ENCODE measurements around the gene MBOAT1.

MBOAT1 gene

DNA sequence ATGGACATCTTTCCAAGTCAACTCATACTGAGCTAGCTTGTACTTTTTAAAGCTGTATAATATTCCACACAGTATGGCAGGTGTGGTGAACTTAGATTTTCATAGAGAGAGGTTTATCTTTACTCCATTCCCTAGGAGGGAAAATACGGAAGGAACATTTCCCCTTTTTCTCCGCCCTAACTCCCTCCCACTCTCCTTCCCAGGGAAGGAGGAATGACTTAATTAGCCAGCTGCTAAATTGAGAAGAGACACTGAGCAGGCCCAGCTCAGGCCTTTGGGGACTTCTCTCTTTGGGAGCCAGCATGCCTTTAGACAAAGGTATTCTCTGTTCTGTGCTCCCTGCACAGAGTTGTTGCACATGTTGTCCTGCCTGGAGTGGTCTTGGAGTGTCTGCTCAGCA is 46.1 kb downstream of the MBOAT1 start:
- Histone ChIP-seq H3K9me3 (ENCODE audit: low read depth, low read length) (no peaks in the 10 kb centered on the region), H3K9ac (ENCODE audit: insufficient read length) (no peak overlapping the region), H3K27ac (no peak overlapping the region), H3K36me3 (ENCODE audit: insufficient read depth, low read length) (no peaks in the 10 kb centered on the region), H3K4me3 (no peak overlapping the region)
- DNase-seq (ENCODE audit: low read depth, low spot score) = no peak
- TF ChIP-seq FOXP2 (optimal IDR thresholded peaks at IDR 0.05; ENCODE audit: control extremely low read depth, extremely low read length, insufficient read depth) (no peak), POLR2AphosphoS5 (IDR thresholded peaks at IDR 0.05; ENCODE audit: borderline replicate concordance, low read depth, low read length) (no peak), EZH2 (IDR thresholded peaks at IDR 0.05) (no peak)

DNA sequence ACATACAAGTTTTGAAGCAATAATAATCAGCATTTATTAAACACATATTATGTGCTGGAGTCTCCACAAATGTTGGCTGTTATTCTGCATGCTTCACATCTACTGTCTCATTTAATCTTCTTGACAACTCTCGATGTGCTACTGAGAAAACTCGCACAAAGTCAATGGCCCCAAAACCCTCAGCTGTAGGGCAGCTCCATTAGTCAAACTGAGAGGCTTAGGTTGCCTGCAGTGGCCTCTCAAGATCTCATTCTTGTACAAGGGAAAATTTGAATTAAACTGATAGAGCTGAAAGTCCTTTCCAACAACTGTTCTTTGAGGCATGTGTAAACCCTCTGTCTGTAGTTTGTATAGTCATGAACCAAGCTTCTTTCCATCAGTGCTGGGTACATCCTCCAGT is 49.8 kb downstream of the MBOAT1 start:
- H3K4me3 ChIP-seq = no peak overlapping the region
- H3K9ac ChIP-seq (ENCODE audit: insufficient read length) = no peak overlapping the region
- no peaks in the 10 kb centered on the region for H3K36me3 ChIP-seq (ENCODE audit: insufficient read depth, low read length)
- TF ChIP-seq POLR2AphosphoS5 (IDR thresholded peaks at IDR 0.05; ENCODE audit: borderline replicate concordance, low read depth, low read length) (no peak), EZH2 (IDR thresholded peaks at IDR 0.05) (no peak), FOXP2 (optimal IDR thresholded peaks at IDR 0.05; ENCODE audit: control extremely low read depth, extremely low read length, insufficient read depth) (no peak)
- DNase-seq (ENCODE audit: low read depth, low spot score) = no peak
- H3K27ac ChIP-seq = no peak overlapping the region
- H3K9me3 ChIP-seq (ENCODE audit: low read depth, low read length) = no peaks in the 10 kb centered on the region

DNA sequence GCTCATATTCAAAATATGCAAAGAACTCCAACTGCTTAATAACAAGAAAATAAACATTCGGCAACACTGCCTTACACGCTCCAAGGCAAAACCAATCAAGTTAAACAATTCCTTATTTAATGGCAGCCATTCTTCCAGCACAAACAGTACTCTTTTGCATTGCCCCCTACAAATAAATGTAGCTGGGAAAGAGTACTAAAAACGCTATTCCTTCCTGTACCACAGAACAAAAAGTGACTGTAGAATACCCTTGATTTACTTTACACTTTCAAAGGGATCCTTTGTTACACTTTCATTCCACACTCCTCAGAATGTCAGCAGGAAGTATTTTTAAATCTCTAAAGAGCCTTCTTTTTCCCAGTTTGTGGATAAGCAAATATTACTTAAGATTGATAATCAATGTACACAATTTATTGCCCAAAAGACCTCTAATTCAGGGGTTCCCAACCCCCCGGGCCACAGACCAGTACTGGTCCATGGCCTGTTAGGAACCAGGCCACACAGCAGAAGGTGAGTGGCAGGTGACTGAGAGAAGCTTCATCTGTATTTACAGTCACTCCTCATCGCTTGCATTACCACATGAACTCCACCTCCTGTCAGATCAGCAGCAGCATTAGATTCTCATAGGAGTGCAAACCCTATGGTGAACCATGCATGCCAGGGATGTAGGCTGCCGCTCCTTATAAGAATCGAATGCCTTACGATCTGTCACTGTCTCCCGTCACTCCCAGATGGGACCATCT is 51.6 kb downstream of the MBOAT1 start:
- no peaks in the 10 kb centered on the region for H3K36me3 ChIP-seq (ENCODE audit: insufficient read depth, low read length)
- DNase-seq (ENCODE audit: low read depth, low spot score) = no peak

DNA sequence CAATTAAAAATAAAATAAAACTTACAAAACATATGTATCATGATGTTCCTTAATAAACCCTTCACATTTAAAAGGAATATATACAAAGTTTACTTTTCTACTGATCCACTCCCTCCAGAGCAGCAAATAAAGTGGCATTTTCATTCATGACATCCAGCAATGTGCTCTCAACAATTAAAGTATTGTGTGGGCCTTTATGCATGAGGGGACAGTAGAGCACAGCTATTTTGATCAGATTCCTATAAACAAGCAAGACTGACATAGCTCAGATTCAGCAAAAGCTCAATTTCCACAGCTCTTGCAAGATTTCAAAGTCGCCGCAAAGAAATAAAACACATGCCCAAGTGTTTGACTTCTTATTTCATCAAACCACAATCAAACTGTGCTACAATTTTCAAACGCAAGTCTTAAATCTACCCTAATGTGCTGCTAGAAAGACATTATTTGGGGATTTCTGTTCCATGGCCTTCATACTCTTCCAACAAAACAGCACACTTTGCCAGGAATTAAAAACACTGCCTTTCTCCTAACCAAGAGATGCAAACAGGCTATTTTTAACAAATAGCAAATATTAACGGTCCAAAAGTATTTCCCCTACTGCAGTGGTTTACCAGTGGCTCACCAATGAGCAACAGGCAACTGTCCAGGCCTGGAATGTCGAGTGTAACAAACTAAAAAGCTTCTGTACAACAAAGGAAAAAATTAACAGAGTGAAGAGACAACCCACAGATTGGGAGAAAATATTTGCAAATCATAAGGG is 52.3 kb downstream of the MBOAT1 start:
- no peak overlapping the region for H3K4me3 ChIP-seq
- DNase-seq (ENCODE audit: low read depth, low spot score) = no peak
- H3K27ac ChIP-seq = 0 out of 2 replicates have a peak overlapping the region, but pooled peaks have one; percentile 33
- no peaks in the 10 kb centered on the region for H3K36me3 ChIP-seq (ENCODE audit: insufficient read depth, low read length)
- H3K9ac ChIP-seq (ENCODE audit: insufficient read length) = no peak overlapping the region
- TF ChIP-seq FOXP2 (optimal IDR thresholded peaks at IDR 0.05; ENCODE audit: control extremely low read depth, extremely low read length, insufficient read depth) (no peak), EZH2 (IDR thresholded peaks at IDR 0.05) (no peak), POLR2AphosphoS5 (IDR thresholded peaks at IDR 0.05; ENCODE audit: borderline replicate concordance, low read depth, low read length) (no peak)
- H3K9me3 ChIP-seq (ENCODE audit: low read depth, low read length) = no peaks in the 10 kb centered on the region

More for the DNA sequence above, 51.6 kb downstream of the MBOAT1 start:
- no peak for TF ChIP-seq EZH2 (IDR thresholded peaks at IDR 0.05)
- TF ChIP-seq FOXP2 (optimal IDR thresholded peaks at IDR 0.05; ENCODE audit: control extremely low read depth, extremely low read length, insufficient read depth) = no peak
- TF ChIP-seq POLR2AphosphoS5 (IDR thresholded peaks at IDR 0.05; ENCODE audit: borderline replicate concordance, low read depth, low read length) = no peak
- Histone ChIP-seq H3K4me3 (no peak overlapping the region), H3K9ac (ENCODE audit: insufficient read length) (no peak overlapping the region), H3K27ac (0 out of 2 replicates have a peak overlapping the region, but pooled peaks have one; percentile 33), H3K9me3 (ENCODE audit: low read depth, low read length) (no peaks in the 10 kb centered on the region)

DNA sequence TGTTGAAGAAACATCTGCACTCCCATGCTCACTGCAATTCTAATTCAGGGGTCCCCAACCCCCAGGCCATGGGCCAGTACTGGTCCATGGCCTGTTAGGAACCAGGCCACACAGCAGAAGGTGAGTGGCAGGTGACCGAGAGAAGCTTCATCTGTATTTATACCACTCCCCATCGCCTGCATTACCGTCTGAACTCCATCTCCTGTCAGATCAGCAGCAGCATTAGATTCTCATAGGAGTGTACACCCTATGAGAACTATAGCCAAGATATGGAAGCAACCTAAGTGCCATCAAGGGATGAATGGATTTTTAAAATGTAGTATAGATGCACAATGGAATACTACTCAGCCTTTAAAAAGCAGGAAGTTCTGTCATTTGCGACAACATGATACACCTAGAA is 53.2 kb downstream of the MBOAT1 start:
- H3K4me3 ChIP-seq = no peak overlapping the region
- no peaks in the 10 kb centered on the region for H3K36me3 ChIP-seq (ENCODE audit: insufficient read depth, low read length)
- DNase-seq (ENCODE audit: low read depth, low spot score) = no peak
- no peak overlapping the region for H3K27ac ChIP-seq
- H3K9ac ChIP-seq (ENCODE audit: insufficient read length) = no peak overlapping the region
- H3K9me3 ChIP-seq (ENCODE audit: low read depth, low read length) = no peaks in the 10 kb centered on the region
- no peak for TF ChIP-seq POLR2AphosphoS5 (IDR thresholded peaks at IDR 0.05; ENCODE audit: borderline replicate concordance, low read depth, low read length)
- TF ChIP-seq EZH2 (IDR thresholded peaks at IDR 0.05) = no peak
- no peak for TF ChIP-seq FOXP2 (optimal IDR thresholded peaks at IDR 0.05; ENCODE audit: control extremely low read depth, extremely low read length, insufficient read depth)

DNA sequence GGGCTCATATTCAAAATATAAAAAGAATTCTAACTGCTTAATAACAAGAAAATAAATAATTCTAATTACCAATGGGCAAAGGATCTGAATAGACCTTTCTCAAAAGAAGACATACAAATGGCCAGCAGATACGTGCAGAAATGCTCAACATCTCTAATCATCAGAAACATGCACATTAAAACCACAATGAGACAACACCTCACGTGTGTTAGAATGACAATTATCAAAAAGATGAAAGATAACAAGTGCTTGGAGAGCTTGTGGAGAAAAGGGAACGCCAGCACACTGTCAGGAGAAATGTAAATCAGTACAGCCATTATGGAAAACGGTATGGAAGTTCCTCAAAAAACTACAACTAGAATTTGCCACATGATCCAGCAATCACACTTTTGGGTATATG is 53.6 kb downstream of the MBOAT1 start:
- no peak for DNase-seq (ENCODE audit: low read depth, low spot score)
- Histone ChIP-seq H3K36me3 (ENCODE audit: insufficient read depth, low read length) (no peaks in the 10 kb centered on the region), H3K9me3 (ENCODE audit: low read depth, low read length) (no peaks in the 10 kb centered on the region), H3K4me3 (no peak overlapping the region), H3K27ac (no peak overlapping the region), H3K9ac (ENCODE audit: insufficient read length) (no peak overlapping the region)
- TF ChIP-seq POLR2AphosphoS5 (IDR thresholded peaks at IDR 0.05; ENCODE audit: borderline replicate concordance, low read depth, low read length) (no peak), FOXP2 (optimal IDR thresholded peaks at IDR 0.05; ENCODE audit: control extremely low read depth, extremely low read length, insufficient read depth) (no peak), EZH2 (IDR thresholded peaks at IDR 0.05) (no peak)

DNA sequence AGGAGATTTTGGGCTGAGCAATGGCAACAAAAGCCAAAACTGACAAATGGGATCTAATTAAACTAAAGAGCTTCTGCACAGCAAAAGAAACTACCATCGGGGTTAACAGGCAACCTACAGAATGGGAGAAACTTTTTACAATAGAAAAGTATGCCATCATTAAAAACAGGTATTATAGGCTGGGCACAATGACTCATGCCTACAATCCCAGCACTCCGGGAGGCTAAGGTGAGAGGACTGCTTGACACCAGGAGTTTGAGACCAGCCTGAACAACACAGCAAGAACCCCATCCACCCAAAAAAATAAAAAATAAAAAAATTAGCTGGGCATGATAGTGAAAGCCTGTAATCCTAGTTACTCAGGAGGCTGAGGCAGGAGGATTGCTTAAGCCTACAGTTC is 55.4 kb downstream of the MBOAT1 start:
- no peak overlapping the region for H3K4me3 ChIP-seq
- TF ChIP-seq POLR2AphosphoS5 (IDR thresholded peaks at IDR 0.05; ENCODE audit: borderline replicate concordance, low read depth, low read length) (no peak), FOXP2 (optimal IDR thresholded peaks at IDR 0.05; ENCODE audit: control extremely low read depth, extremely low read length, insufficient read depth) (no peak), EZH2 (IDR thresholded peaks at IDR 0.05) (no peak)
- no peak for DNase-seq (ENCODE audit: low read depth, low spot score)

DNA sequence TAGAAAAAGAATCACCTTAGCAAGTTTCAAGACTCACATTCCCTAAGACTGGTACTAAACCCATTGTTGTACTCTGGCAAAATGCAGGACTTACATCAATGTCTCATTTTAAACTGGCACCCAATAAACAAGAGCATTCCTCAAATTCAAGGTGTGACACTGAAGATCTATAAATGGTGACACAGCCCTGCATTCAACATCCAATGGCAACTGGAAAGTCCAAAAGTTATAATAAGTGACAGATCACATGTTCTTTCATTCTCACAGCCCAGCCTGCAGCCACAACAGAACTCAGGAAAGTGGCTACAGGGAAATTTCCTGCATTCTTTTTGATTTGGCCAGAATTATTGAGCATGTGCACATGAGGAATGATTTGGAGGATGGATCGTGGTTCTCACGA is 57.5 kb downstream of the MBOAT1 start:
- Histone ChIP-seq H3K9me3 (ENCODE audit: low read depth, low read length) (no peaks in the 10 kb centered on the region), H3K36me3 (ENCODE audit: insufficient read depth, low read length) (no peaks in the 10 kb centered on the region), H3K9ac (ENCODE audit: insufficient read length) (no peak overlapping the region), H3K4me3 (no peak overlapping the region), H3K27ac (no peak overlapping the region)
- TF ChIP-seq EZH2 (IDR thresholded peaks at IDR 0.05) (no peak), FOXP2 (optimal IDR thresholded peaks at IDR 0.05; ENCODE audit: control extremely low read depth, extremely low read length, insufficient read depth) (no peak), POLR2AphosphoS5 (IDR thresholded peaks at IDR 0.05; ENCODE audit: borderline replicate concordance, low read depth, low read length) (no peak)
- no peak for DNase-seq (ENCODE audit: low read depth, low spot score)

More for the DNA sequence above, 55.4 kb downstream of the MBOAT1 start:
- Histone ChIP-seq H3K27ac (no peak overlapping the region), H3K9me3 (ENCODE audit: low read depth, low read length) (no peaks in the 10 kb centered on the region), H3K36me3 (ENCODE audit: insufficient read depth, low read length) (no peaks in the 10 kb centered on the region), H3K9ac (ENCODE audit: insufficient read length) (no peak overlapping the region)
